ACC112 (cell line): Measurements from ENCODE around the gene INPP5A.

ENCODE experiments used
- H2AFZ ChIP-seq: fragments of 200-600 bp; sonication (generic); one replicate; pipeline ENCODE4 v1.6.0; 2017; ENCODE audit warnings: antibody characterized with exemption, low read length; ENCODE audit not compliant: unreplicated experiment
- H3K27ac ChIP-seq: fragments of 200-600 bp; sonication (generic); 2 replicates; pipeline ENCODE4 v1.5.1; 2014; ENCODE audit warnings: low read depth, mild to moderate bottlenecking, antibody characterized with exemption, low read length, moderate library complexity
- H3K27me3 ChIP-seq: fragments of 200-600 bp; sonication (generic); 2 replicates; pipeline ENCODE4 v1.6.1; 2014; ENCODE audit warnings: mild to moderate bottlenecking, antibody characterized with exemption, low read length, moderate library complexity, mixed read lengths; ENCODE audit not compliant: insufficient read depth
- H3K36me3 ChIP-seq: fragments of 200-600 bp; sonication (generic); 2 replicates; pipeline ENCODE4 v1.6.1; 2016; ENCODE audit warnings: mild to moderate bottlenecking, antibody characterized with exemption, low read length, moderate library complexity, mixed read lengths; ENCODE audit not compliant: insufficient read depth
- H3K4me1 ChIP-seq: fragments of 200-600 bp; sonication (generic); one replicate; pipeline ENCODE4 v1.6.1; 2016; ENCODE audit warnings: low read length, mixed read lengths; ENCODE audit not compliant: insufficient read depth, unreplicated experiment, control insufficient read depth
- H3K4me3 ChIP-seq: fragments of 200-600 bp; sonication (generic); 2 replicates; pipeline ENCODE4 v1.5.1; 2014; ENCODE audit warnings: mild to moderate bottlenecking, low read depth, low read length
- H3K79me2 ChIP-seq: fragments of 200-600 bp; sonication (generic); one replicate; pipeline ENCODE4 v1.6.0; 2016; ENCODE audit warnings: low read length; ENCODE audit not compliant: control insufficient read depth, unreplicated experiment, insufficient read depth

INPP5A gene

GRCh38 chr10:132712291-132712690, 174.7 kb downstream of the INPP5A start:
- no peaks in the 10 kb centered on the region for H3K4me1 ChIP-seq
- H2AFZ ChIP-seq: no peak overlapping the region
- no peak overlapping the region for H3K4me3 ChIP-seq
- no peaks in the 10 kb centered on the region for H3K79me2 ChIP-seq
- no peaks in the 10 kb centered on the region for H3K27me3 ChIP-seq
- H3K27ac ChIP-seq: no peak overlapping the region
- no peaks in the 10 kb centered on the region for H3K36me3 ChIP-seq

- no peak overlapping the region for H2AFZ ChIP-seq
Measured at GRCh38 chr10:132712743-132713142, 175.2 kb downstream of the INPP5A start.

GRCh38 chr10:132713421-132714095, 176.0 kb downstream of the INPP5A start:
- Histone ChIP-seq H2AFZ (no peak overlapping the region), H3K79me2 (no peaks in the 10 kb centered on the region), H3K27me3 (no peaks in the 10 kb centered on the region), H3K27ac (no peak overlapping the region), H3K4me3 (no peak overlapping the region), H3K36me3 (no peaks in the 10 kb centered on the region), H3K4me1 (no peaks in the 10 kb centered on the region)

More at GRCh38 chr10:132712743-132713142, 175.2 kb downstream of the INPP5A start:
- no peaks in the 10 kb centered on the region for H3K36me3 ChIP-seq
- no peaks in the 10 kb centered on the region for H3K27me3 ChIP-seq
- no peak overlapping the region for H3K27ac ChIP-seq
- H3K4me3 ChIP-seq: no peak overlapping the region
- H3K79me2 ChIP-seq: no peaks in the 10 kb centered on the region
- H3K4me1 ChIP-seq: no peaks in the 10 kb centered on the region

- H3K27me3 ChIP-seq: no peaks in the 10 kb centered on the region
- H3K27ac ChIP-seq: no peak overlapping the region
- no peak overlapping the region for H3K4me3 ChIP-seq
- no peaks in the 10 kb centered on the region for H3K4me1 ChIP-seq
- no peaks in the 10 kb centered on the region for H3K36me3 ChIP-seq
- no peak overlapping the region for H2AFZ ChIP-seq
- H3K79me2 ChIP-seq: no peaks in the 10 kb centered on the region
Measured at GRCh38 chr10:132714096-132714985, 176.8 kb downstream of the INPP5A start.

- no peak overlapping the region for H3K4me3 ChIP-seq
- H2AFZ ChIP-seq: no peak overlapping the region
- H3K36me3 ChIP-seq: no peaks in the 10 kb centered on the region
- no peaks in the 10 kb centered on the region for H3K79me2 ChIP-seq
- H3K27ac ChIP-seq: no peak overlapping the region
- H3K27me3 ChIP-seq: no peaks in the 10 kb centered on the region
- no peaks in the 10 kb centered on the region for H3K4me1 ChIP-seq
Measured at GRCh38 chr10:132714986-132715775, 177.6 kb downstream of the INPP5A start.

GRCh38 chr10:132715776-132716680, 178.4 kb downstream of the INPP5A start:
- Histone ChIP-seq H3K4me1 (no peaks in the 10 kb centered on the region), H3K27me3 (no peaks in the 10 kb centered on the region), H3K27ac (no peak overlapping the region), H3K79me2 (no peaks in the 10 kb centered on the region), H3K4me3 (no peak overlapping the region), H2AFZ (no peak overlapping the region), H3K36me3 (no peaks in the 10 kb centered on the region)

GRCh38 chr10:132716691-132717490, 179.3 kb downstream of the INPP5A start:
- Histone ChIP-seq H3K79me2 (no peaks in the 10 kb centered on the region), H3K27me3 (no peaks in the 10 kb centered on the region)

GRCh38 chr10:132721725-132722124, 184.1 kb downstream of the INPP5A start:
- Histone ChIP-seq H3K36me3 (no peaks in the 10 kb centered on the region), H3K27ac (no peak overlapping the region), H3K4me1 (no peaks in the 10 kb centered on the region), H3K79me2 (no peaks in the 10 kb centered on the region), H3K4me3 (no peak overlapping the region), H2AFZ (no peak overlapping the region), H3K27me3 (no peaks in the 10 kb centered on the region)

More at GRCh38 chr10:132716691-132717490, 179.3 kb downstream of the INPP5A start:
- no peak overlapping the region for H2AFZ ChIP-seq
- H3K4me3 ChIP-seq: no peak overlapping the region
- H3K4me1 ChIP-seq: no peaks in the 10 kb centered on the region
- no peaks in the 10 kb centered on the region for H3K36me3 ChIP-seq
- H3K27ac ChIP-seq: no peak overlapping the region
